Hematopoietic multipotent progenitor cell treated with erythropoietin and hydrocortisone succinate and interleukin-3 and kit ligand, for 17 days (in vitro differentiated cells): ENCODE results near the gene STARD13.

Experiments
- DNase-seq: peaks from one replicate; pipeline ENCODE4 v3.0.0-alpha.2; 2015; ENCODE audit warnings: low spot score

The STARD13 gene

DNA sequence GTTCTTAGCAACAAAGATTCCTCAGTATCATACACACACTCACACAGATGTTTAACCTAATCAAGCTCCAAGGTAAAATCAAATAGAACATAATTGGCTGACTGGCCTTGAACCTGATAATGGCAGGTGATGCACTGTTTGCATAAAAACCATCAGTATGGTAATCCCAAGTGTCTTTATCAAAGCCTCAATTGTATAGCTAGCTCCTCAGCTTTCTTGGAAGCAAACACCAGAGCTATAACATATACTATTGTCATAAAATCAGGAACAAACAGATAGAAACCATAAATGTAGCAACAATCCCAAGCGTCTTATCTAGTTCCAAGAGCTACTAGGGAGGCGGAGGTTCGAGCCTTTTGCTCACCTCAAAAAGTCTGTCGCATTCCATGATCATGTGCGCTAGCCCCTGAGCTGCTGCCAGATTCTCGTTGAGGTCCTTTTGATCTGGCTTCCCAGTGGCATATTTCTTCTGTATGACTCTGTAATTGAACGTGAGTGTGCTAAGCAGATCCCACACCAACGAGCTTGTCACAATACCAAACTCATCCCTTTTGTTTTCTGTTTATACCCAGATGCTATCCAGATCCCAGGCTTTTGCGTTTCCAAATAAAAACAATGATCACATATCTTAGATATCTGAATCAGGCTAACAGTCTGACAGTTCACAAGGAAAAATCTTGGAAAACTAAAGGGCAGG is 174.0 kb downstream of the STARD13 start:
- DNase-seq: no peak

DNA sequence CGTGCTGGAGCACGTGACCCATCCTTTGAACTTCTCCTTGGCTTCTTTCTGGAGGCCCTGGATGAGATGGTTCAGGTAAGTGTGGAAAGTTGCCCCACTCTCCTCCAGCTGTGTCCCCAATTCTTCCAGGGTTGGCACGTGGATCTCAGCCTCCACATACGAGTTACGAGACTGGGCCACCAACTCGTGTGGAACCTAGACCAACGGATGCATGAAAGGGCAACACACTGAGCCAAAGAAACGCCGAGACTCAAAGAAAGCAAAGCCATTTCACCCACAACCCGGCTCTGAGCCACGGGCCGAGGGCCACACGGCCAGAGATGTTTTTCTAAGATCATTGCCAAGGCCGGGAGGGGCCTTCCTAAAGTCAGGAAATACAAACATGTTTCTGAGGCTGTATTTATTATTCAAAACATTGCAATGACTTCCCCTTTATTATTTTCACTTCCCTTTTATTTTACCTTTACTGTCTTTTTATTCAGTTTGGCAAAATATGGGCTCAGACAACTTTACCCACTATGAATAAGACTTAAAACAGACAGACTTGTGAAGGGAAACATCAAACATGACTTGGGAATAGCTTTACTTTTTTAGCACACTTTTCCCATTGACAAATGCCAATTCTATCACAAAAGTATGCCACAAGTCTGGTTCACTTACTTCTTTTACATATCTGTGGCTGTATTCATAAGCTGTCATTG is 174.7 kb downstream of the STARD13 start:
- no peak for DNase-seq

- DNase-seq: no peak
These were observed 175.2 kb downstream of the STARD13 start for GRCh38 chr13:33110386-33110712.

DNA sequence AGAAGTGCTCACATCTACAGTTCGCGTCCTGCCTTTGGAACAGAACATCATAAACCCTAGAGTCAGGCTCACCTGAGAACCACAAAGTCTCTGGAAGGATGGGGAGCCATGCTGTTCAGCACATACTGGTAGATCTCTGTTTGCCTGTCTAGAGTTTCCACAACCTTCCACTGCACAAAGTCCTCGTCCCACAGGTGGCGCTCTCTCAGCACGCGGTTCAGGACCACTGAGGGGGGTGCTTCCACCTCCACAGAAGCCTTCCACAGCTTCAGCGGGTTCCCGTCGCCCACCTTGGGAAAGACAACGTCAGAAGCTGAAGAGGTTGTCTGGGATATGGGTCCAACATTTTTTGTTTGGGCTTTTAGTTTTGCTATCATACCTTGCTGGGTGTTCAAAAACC is 175.8 kb downstream of the STARD13 start:
- DNase-seq: no peak

- DNase-seq: no peak
These were observed 176.3 kb downstream of the STARD13 start for GRCh38 chr13:33109271-33109697.

GRCh38 chr13:33108620-33109019 is 176.9 kb downstream of the STARD13 start:
- no peak for DNase-seq

DNA sequence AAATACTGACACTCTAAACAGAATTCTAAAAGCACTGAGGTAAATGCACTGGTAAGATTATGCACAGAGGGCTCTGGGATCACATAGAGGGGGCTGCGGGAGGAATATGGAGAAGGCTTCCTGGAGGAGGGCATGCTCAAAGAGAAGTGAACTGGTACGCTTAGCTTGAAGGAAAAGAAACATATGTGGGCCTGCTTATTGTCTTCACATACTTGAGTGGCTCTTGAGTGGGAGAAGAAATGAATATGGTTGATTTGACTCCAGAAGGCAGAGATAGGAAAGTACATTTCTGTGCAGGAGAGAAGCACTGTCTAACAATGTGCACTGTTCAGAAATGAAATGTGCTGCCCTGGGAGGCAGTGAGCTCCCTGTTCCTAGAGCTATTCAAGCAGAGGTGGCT is 178.2 kb downstream of the STARD13 start:
- DNase-seq: no peak

DNA sequence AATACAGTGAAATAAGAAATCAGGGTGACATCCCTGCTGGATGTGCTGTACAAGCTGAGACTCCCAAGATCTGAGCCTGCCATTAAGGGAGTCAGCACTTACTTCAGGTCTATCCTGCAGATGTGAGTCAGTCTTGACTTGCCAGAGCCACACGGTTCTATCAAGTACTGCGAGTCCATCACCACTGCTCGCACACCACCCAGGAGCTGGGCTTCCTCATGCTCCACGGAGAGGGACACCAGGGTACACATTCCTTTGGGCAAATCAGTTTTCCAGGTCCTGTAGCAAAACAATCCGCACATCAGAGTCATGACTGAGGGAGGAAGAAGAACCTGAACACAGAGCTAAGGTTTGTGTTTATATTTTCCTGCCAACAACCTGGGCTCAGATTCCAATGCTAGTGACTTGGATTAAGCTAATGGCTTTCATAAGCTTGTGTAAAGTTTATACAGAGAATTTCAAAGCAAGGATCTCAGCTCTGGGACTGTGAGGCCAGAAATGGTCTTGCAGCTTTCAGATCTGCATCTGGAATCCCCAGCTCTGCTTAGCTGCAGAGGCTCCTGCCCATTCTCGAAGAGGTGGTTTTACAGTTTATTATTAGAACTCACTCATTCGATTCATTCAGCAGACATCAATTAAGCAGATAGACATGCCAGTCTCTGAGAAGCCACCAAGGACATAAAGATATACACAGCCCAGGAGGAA is 178.7 kb downstream of the STARD13 start:
- no peak for DNase-seq

DNA sequence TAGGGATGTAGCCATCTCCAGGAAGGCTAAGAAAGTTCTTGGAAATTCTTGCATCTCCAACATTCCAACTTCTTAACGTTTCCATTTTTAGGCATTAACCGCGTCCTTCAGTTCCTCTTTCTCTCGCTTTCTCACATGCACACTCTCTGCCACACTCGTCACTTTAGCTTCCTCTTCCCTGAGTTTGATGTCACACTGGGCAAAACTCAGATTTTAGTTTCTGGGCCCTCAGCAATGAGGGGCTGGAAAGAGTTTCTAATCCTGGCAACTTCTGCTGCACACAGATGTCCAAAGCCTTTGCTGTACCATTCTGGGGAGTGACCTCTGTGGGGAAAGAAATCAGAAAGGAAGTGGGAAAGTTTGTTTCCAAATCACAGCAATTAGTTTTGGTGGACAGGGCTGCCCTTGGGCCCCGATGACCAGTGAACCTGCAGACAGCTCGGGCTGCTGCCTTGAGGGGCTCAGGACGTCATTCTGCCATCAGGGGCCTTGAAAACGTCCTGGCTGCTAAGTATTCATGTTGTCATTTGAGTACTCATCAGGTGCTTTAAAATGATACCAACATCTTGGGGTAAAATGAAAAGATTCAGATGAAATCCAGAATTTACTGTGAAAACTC is 180.1 kb downstream of the STARD13 start:
- no peak for DNase-seq

DNA sequence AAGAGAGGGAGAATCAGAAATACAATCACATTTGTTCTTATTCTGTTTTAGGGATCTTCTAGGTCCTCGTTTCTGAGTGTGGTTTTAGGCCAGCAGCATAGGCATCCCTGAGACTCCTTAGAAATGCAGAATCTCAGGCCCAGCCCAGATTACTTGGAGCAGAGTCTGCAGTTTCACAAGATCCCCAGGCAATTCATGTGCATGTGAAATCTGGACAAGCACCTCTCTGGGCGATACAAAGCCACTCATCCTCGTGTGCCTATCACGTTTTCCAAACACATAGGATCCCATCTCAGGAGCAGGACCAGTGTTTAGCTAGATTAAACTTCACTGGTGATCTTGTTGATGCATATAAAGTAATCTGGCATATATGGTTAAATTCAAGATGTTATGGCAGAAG is 182.1 kb downstream of the STARD13 start:
- no peak for DNase-seq

DNA sequence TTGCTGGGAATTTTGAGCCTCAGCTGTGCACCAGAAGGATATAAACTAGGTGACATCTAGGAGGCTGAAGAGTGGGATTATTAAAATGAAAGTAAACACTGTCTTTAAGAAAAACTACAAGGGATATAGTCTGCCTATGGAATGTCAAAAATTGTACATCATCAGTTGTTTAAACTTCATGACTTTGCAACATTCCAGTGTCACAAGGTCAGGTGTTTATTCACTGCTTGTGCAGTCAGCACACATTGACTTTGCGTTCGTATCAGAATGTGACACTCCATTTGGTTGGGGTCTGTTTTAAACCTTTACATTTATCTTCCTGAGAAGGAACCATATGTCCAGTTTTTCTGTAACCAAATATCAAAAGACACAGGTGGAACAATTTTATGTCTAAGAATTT is 183.7 kb downstream of the STARD13 start:
- DNase-seq: no peak

DNA sequence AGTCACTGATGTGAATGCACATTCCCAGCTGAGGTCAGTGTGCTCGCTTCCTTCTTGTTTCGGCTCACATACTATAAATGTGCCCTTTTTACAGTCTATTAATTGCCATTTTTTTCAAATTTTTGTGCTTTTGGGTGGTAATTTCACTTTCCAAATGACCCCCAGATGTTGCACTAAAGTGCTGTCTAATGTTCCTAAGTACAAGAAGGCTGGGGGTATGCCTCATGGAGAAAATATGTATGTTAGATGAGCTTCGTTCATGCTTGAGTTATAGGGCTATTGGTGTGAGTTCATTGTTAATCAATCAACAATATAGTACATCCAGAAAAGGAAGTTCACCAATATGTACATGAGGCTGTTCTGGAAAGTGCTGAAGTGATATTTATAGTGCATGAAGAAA is 184.7 kb downstream of the STARD13 start:
- no peak for DNase-seq

- DNase-seq: no peak
These were observed 185.7 kb downstream of the STARD13 start for GRCh38 chr13:33099860-33100259.

GRCh38 chr13:33096886-33097605 is 188.5 kb downstream of the STARD13 start:
- no peak for DNase-seq

DNA sequence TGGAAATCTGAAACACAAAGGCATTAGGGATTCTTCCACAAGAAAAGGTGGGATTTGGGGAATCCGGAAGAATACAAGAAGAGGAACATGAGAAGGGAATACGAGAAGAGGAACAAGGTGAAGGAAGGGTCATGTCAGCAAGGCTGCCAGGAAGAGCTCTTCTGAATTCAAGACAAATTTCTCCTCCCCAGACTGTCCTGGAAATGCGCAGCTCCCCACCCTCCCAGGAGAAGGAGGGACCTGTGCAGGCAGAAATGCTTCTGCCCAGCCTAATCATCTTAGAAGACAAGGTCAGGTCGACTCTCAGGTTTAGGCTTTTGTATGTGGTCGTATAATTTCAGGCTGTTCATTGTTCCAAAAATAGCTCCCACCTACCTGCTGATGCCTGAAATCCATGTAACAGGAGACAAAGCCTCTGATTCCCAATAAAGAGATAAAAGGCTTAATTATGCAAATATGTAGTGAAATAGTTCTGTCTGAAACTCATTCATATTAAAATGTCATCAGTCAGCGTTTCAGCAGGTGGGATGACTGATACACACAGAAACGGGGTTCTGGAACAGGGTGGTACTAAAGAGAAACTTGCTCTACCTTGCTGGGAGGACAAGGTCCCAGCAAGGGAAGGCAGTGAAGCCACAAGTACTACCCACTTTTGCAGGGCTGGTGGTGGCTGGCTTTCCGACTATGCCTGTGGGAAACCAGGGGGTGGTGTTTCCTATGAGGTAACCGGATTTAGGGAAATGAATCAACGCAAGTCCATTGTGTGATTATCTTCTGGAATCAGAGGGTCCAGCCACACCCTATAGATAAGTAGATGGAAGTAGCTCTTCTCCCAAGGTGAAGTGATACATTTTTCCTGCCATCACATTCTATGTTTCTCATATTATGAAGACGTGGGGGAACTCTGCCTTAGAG is 193.2 kb downstream of the STARD13 start:
- no peak for DNase-seq

DNA sequence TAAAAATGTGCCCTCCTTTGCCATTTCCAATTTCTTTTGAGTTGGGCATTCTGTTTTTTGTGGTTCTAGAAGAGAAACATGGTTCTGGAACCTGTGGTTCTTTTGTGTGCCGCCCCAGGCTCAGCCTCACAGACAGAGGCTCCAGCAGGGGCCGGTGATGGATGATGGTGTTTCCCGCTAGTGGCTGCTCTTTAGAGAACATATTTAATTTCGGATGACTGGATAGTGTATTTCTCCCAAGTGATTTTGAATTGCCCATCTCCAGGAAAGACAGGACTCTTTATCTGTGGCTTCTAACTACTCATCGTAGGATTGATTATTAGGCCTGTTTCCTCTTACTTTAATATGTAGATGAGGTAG is 194.2 kb downstream of the STARD13 start:
- DNase-seq: no peak

DNA sequence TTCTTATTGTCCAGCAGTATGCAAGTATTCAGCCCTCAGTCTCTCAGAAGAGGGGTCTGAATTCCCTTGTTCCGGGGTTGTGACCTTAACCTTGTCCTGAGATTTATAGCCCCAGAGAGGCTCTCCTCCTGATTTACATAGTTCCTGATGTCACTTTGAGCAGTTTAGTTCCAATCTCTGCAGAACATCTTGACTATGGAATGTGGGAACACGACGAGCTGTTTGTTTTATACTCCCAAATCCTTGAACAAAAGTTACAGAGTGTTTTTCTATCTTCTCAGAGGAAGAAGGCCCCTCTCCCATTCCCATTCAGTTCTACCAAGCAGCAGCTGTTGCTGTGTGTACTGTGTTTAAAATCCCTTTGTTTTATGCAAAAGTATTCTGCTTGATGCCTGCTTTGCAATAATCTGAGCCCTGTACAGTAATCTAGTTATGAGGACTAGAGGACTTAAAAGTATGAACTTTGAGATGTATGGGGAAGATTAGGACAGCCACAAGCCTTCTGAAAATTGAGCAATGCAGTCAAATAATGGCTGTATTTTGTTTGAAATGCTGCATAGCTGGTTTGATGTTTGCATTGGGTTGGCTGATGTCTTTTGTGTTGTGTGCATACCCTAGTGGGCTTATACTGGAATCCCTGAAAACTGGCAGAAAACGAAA is 194.7 kb downstream of the STARD13 start:
- DNase-seq: no peak

GRCh38 chr13:33089311-33089710 is 196.2 kb downstream of the STARD13 start:
- DNase-seq: no peak

DNA sequence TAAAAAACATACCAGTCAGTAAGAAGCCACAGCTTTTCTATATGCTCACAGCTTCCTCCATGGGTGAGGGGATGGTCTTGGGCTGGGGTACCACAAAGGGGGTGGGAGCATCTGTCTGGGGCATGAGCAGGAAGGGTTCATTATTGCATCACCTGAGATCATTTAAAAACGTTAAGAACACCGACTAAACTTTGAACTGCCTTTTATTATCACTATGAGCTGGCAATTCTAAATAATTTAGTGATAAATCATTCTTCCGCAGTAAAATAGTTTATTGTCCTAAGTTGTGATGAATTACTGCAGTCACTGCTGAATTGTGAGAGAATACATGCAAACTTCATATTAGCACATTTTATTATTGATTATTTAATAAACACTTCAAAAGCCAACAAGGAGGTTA is 197.8 kb downstream of the STARD13 start:
- no peak for DNase-seq

DNA sequence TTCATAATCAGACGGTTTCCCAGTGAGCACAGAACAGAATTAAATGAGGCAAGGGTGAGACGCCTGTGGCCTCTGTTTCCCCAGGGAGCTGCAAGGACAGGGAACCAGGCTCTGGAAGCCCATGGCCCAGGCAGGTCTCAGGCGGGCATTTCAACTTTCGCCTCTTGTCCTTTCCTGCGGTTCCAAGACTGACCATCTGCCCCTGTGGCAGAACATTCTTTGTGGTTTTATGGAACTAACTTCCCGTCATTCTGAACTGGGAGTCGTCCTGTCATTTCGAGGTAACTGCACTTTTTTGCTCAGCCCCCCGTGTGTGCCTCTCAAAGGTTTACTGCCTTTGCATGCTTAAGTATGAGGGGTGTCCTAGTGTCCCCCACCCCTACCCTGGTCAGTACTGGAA is 198.5 kb downstream of the STARD13 start:
- DNase-seq: no peak

DNA sequence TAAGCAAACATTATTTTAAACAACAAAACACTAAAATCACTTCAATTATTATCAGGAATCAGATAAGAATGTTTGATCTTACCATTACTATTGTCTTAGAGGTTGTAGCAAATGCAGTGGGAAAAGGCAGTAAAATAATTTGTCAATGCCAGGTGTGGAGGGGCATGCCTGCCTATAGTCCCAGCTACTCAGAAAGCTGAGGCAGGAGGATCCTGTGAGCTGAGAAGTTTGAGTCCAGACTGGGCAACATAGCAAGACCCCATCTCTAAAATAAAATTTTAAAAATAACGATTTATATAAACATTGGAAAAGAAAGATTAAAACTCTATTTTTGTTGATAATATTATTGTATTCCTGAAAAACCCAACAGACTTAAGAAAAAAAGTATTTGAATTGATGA is 202.5 kb downstream of the STARD13 start:
- DNase-seq: no peak
